PC-3 (cell line): ENCODE measurements around the gene ABAT. TPM values are rescaled to one million over a fixed set of nuclear protein-coding genes. Genes with fewer than 3 reads are reported as not detected.

Experiments
- ATAC-seq: fragments of 200-7000 bp; cut with Tn5 transposase; 2 replicates; pipeline ENCODE4 v1.9.1; 2020; ENCODE audit warnings: mild to moderate bottlenecking, moderate library complexity
- BruUV-seq: library from RNA; stranded (reverse); fragments of 400-500 nt; replicated peaks from 2 replicates; lab custom pipeline; 2021; lab: Mats Ljungman, UMichigan
- CTCF ChIA-PET: fragments of 300-600 bp; sonication (Branson Sonifier 250); formaldehyde crosslinking; loops from one replicate; lab custom pipeline; 2022; ENCODE audit warnings: antibody characterized with exemption; lab: Charles Lee
- POLR2A ChIA-PET: fragments of 300-600 bp; sonication (Branson Sonifier 250); formaldehyde crosslinking; loops from one replicate; lab custom pipeline; 2022; ENCODE audit warnings: antibody characterized with exemption; ENCODE audit not compliant: unreplicated experiment; lab: Charles Lee
- DNase-seq: peaks from one replicate; pipeline ENCODE4 v3.0.0-alpha.2; 2015
- H2AFZ ChIP-seq: fragments of 300-600 bp; sonication (generic); 2 replicates; pipeline ENCODE4 v1.6.0; 2016; ENCODE audit warnings: antibody characterized with exemption, low read length
- H3F3A ChIP-seq: fragments of 300-600 bp; sonication (generic); one replicate; pipeline ENCODE4 v1.6.0; 2017; ENCODE audit warnings: antibody characterized with exemption, low read length, control low read depth, mild to moderate bottlenecking; ENCODE audit not compliant: unreplicated experiment
- H3K27ac ChIP-seq: fragments of 300-600 bp; sonication (generic); 2 replicates; pipeline ENCODE4 v1.5.1; 2016; ENCODE audit warnings: mild to moderate bottlenecking, low read length
- H3K27me3 ChIP-seq: fragments of 300-600 bp; sonication (generic); 2 replicates; pipeline ENCODE4 v1.6.1; 2016; ENCODE audit warnings: low read length, mixed read lengths
- H3K36me3 ChIP-seq: fragments of 300-600 bp; sonication (generic); 2 replicates; pipeline ENCODE4 v1.6.1; 2016; ENCODE audit warnings: low read depth, mixed run types, low read length, mixed read lengths
- H3K4me1 ChIP-seq: fragments of 300-600 bp; sonication (generic); 2 replicates; pipeline ENCODE4 v1.5.1; 2016; ENCODE audit warnings: low read length; ENCODE audit not compliant: insufficient read depth
- H3K4me2 ChIP-seq: fragments of 300-600 bp; sonication (generic); 2 replicates; pipeline ENCODE4 v1.6.0; 2016; ENCODE audit warnings: low read length
- H3K4me3 ChIP-seq: fragments of 300-600 bp; sonication (generic); 2 replicates; pipeline ENCODE4 v1.5.1; 2016; ENCODE audit warnings: mild to moderate bottlenecking, low read length, mixed read lengths
- H3K79me2 ChIP-seq: fragments of 300-600 bp; sonication (generic); 2 replicates; pipeline ENCODE4 v1.6.1; 2017; ENCODE audit warnings: low read length, mixed read lengths
- H3K9ac ChIP-seq: fragments of 300-600 bp; sonication (generic); 2 replicates; pipeline ENCODE4 v1.6.0; 2016; ENCODE audit warnings: mild to moderate bottlenecking, low read length
- H3K9me2 ChIP-seq: fragments of 300-600 bp; sonication (generic); replicated peaks from 2 replicates; pipeline ENCODE4 v1.6.1; 2016; ENCODE audit warnings: mixed run types, low read length, mixed read lengths
- H3K9me3 ChIP-seq: fragments of 300-600 bp; sonication (generic); 2 replicates; pipeline ENCODE4 v1.6.1; 2016; ENCODE audit warnings: low read length, mixed read lengths
- H4K20me1 ChIP-seq: fragments of 300-600 bp; sonication (generic); 2 replicates; pipeline ENCODE4 v1.6.1; 2016; ENCODE audit warnings: low read length, mixed read lengths
- EZH2 ChIP-seq: fragments of 300-600 bp; sonication (generic); IDR thresholded peaks from one replicate; pipeline ENCODE4 v1.6.1; 2017; ENCODE audit warnings: antibody characterized with exemption, mild to moderate bottlenecking, low read length; ENCODE audit not compliant: unreplicated experiment
- EZH2phosphoT487 ChIP-seq: fragments of 300-600 bp; sonication (generic); IDR thresholded peaks from 2 replicates; pipeline ENCODE4 v1.6.1; 2018; ENCODE audit warnings: mild to moderate bottlenecking, antibody characterized with exemption, low read length, borderline replicate concordance
- intact Hi-C: fragments of 100-400 bp; cut with micrococcal nuclease; formaldehyde crosslinking; loops from 2 replicates; pipeline ENCODE4 v1.9.0; 2023
- total RNA-seq: library from RNA; depleted of rRNA; stranded (reverse); fragments of >200 nt; gene quantifications from 2 replicates; pipeline ENCODE4 v1.2.3, GENCODE V29; 2014
- TF ChIP-seq, protein P1 (sequence below): fragments of 300-600 bp; sonication (generic); conservative IDR thresholded peaks from 2 replicates; pipeline ENCODE4 v1.5.1; 2017; ENCODE audit warnings: antibody characterized with exemption, low read depth, mild to moderate bottlenecking, low read length

Gene ABAT
- total RNA-seq, 1 experiment from 2014 or later = 0.95 TPM

- ATAC-seq (no peak), DNase-seq (no peak)
- H3K9me2 ChIP-seq = no peaks in the 10 kb centered on the region
- peaks cover 5% of the 10 kb centered on the region; the same call in 1 of the 2 replicates for H3K4me1 ChIP-seq
- no peak overlapping the region for H3K9ac ChIP-seq
- no peaks in the 10 kb centered on the region for H4K20me1 ChIP-seq
- H3K36me3 ChIP-seq = no peaks in the 10 kb centered on the region
- no peaks in the 10 kb centered on the region for H3K27me3 ChIP-seq
- no peak overlapping the region for H3K27ac ChIP-seq
- no peaks in the 10 kb centered on the region for H3F3A ChIP-seq
- no peaks in the 10 kb centered on the region for H3K9me3 ChIP-seq
- intact Hi-C loops = no loop called here
- TF ChIP-seq EZH2 = no peak
- TF ChIP-seq, protein P1, sequence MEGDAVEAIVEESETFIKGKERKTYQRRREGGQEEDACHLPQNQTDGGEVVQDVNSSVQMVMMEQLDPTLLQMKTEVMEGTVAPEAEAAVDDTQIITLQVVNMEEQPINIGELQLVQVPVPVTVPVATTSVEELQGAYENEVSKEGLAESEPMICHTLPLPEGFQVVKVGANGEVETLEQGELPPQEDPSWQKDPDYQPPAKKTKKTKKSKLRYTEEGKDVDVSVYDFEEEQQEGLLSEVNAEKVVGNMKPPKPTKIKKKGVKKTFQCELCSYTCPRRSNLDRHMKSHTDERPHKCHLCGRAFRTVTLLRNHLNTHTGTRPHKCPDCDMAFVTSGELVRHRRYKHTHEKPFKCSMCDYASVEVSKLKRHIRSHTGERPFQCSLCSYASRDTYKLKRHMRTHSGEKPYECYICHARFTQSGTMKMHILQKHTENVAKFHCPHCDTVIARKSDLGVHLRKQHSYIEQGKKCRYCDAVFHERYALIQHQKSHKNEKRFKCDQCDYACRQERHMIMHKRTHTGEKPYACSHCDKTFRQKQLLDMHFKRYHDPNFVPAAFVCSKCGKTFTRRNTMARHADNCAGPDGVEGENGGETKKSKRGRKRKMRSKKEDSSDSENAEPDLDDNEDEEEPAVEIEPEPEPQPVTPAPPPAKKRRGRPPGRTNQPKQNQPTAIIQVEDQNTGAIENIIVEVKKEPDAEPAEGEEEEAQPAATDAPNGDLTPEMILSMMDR = no peak
- TF ChIP-seq EZH2phosphoT487 = no peak
- BruUV-seq = no TSS peak
- H3K4me3 ChIP-seq = no peak overlapping the region
- H2AFZ ChIP-seq = 0 out of 2 replicates have a peak overlapping the region, but pooled peaks have one; percentile 38
- CTCF ChIA-PET = no interaction called here
- H3K4me2 ChIP-seq = peak overlapping the region; percentile 31
- POLR2A ChIA-PET = no interaction called here
- H3K79me2 ChIP-seq = no peaks in the 10 kb centered on the region
These were observed 11.2 kb downstream of the ABAT start for GRCh38 chr16:8685617-8686016.

GRCh38 chr16:8686031-8686621 is 11.7 kb downstream of the ABAT start:
- 0 out of 2 replicates have a peak overlapping the region, but pooled peaks have one; percentile 38 for H2AFZ ChIP-seq

More at GRCh38 chr16:8686031-8686621, 11.7 kb downstream of the ABAT start:
- peaks cover 5% of the 10 kb centered on the region; the same call in 1 of the 2 replicates for H3K4me1 ChIP-seq
- H3K27ac ChIP-seq = no peak overlapping the region
- no peaks in the 10 kb centered on the region for H3K9me2 ChIP-seq
- ChIA-PET POLR2A (no interaction called here), CTCF (no interaction called here)
- no peaks in the 10 kb centered on the region for H4K20me1 ChIP-seq
- no TSS peak for BruUV-seq
- no peaks in the 10 kb centered on the region for H3K9me3 ChIP-seq
- H3K27me3 ChIP-seq = no peaks in the 10 kb centered on the region
- no peaks in the 10 kb centered on the region for H3F3A ChIP-seq
- DNase-seq (peak; percentile 32), ATAC-seq (no peak; the same call in 1 of the 2 replicates)
- H3K79me2 ChIP-seq = no peaks in the 10 kb centered on the region
- H3K9ac ChIP-seq = no peak overlapping the region
- intact Hi-C loops = no loop called here
- H3K36me3 ChIP-seq = no peaks in the 10 kb centered on the region
- no peak overlapping the region for H3K4me3 ChIP-seq
- TF ChIP-seq EZH2phosphoT487 = no peak
- TF ChIP-seq, protein P1 = no peak
- no peak for TF ChIP-seq EZH2
- peak overlapping the region; percentile 31 for H3K4me2 ChIP-seq
